CD4-positive, alpha-beta T cell treated with Interferon alpha-2 for 1 hour (primary cell): ENCODE data around the gene FN3K.

Source experiments
- DNase-seq, 2 donors: peaks; one replicate each; pipeline ENCODE4 v3.0.0-alpha.2; 2020 to 2022

Gene FN3K

DNA sequence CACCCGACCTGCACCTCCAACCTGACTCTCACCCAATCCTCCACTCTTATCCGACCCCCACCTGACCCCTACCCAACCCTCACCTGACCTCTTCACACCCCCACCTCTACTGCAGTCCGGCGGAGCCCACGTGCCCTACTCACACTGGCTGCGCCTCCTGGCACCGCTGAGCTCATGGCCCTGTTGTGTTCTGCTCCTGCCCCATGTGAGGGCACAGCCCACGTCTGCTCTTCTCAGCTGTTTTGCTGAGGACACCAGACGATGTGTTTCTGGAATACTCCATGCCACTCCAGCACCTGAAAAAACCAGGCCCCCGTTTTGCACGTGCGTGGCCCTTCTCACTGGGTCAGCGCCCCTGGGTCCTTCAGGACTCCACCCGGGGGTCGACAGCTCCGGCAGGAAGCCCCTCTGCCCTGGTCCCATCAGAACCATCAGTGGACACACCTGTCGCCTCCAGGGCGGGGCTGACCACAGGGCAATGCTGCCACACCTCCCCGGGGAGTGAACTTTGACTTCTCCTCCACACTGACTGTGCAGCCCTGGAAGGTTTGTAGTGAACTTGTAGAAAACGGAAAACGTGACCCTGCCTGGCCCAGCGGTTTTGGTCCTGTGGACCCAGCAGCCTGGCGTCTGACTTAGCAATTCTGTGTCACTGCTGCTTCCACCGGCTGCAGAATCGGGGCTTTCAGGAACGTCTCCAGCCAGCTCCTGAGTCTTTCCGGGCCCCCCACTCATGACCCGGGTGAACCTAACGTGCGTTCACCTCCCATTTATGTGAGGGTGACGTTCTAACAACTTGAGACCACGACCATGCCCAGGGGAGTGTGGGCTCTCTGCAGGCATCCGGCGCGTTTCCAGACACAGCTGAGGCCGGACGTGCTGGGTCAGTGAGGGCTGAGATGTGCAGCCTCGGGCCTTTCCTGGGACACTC, 31.2 kb upstream of the FN3K start:
- DNase-seq, result no peak

- DNase-seq, result no peak
Observed at GRCh38 chr17:82704886-82705285, 30.5 kb upstream of the FN3K start.

DNA sequence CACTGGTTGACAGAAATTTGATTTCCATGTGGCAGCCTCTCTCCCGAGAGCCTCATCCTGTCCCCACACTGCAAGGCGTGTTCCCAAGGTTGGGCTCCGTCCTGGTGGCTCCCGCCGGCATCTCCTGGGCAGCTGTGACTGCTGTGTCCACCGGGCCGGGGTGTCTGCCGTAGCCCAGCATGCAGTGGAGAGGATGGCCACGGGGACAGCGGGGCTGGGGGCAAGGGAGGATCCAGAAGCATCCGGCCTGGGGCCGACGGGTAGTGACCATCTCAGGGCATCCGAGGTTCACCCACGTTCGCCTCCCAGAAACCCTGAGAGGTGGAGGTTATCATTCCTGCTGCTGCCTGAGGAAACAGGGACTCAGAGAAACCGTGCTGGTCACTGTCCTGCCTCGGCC, 29.7 kb upstream of the FN3K start:
- DNase-seq, result no peak

- DNase-seq, result no peak
Observed at GRCh38 chr17:82709024-82709675, 26.3 kb upstream of the FN3K start.

- DNase-seq, result no peak
Observed at GRCh38 chr17:82709676-82710498, 25.5 kb upstream of the FN3K start.

DNA sequence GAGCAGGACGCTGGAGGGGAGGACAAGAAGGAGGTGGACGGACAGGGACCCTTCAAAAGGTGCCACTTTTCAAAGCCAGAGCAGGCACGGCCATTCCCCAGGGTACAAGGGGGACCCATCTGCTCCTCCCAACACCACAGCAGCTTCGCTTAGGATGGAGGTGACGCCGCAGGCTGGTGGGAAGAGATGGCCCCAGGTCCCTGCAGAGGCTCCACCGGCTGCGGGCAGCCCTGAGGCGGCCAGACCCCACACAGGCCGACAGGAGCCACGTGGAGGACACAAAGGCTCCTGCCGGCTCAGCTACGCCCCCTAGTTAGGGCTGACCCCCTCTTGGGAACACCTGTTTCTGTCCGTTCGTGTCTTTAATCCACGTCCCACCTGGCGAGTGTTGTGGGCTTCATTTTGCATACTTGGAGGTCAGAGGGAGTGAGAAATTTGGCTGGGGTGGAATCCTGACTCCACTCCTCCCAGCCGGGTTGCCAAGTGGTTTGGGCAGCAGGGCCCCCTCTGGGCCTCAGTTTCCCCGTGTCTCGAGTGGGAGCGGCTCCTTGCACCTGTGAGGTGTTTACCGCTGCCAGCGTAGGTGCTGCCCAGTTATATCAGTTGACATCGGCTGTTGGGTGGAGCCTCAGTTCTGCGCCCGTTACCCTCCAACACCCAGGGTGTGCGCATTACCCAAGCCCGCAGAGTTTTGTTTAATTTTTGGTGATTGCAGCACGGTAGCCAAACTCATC, 24.7 kb upstream of the FN3K start:
- DNase-seq, result no peak

DNA sequence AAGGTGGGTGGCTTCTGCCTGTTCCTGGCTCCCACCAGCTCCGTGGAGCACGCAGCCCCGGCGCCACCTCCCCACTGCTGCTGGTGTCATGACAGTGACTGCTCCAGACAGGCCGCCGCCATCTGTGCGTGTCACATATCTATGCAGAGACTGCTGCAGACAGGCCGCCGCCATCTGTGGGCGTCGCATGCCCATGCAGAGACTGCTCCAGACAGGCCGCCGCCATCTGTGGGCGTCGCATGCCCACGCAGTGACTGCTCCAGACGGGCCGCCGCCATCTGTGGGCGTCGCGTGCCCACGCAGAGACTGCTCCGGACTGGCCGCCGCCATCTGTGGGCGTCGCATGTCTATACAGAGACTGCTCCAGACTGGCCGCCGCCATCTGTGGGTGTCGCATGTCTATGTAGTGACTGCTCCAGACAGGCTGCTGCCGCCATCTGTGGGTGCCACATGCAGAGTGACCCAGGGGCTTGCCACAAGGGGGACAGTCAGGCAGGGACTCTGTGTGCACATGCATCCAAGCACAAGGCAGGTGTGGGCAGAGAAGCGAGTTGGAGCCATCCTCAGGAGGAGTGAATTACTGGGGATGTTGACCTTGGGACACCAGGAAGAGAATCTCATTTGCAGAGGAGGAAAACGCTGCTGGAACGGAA, 22.2 kb upstream of the FN3K start:
- DNase-seq, result no peak

- peak; percentile 94 to 96 for DNase-seq
Observed at GRCh38 chr17:82716203-82717010, 19.0 kb upstream of the FN3K start, which contains the start of gene FN3KRP. TSS of gene FN3KRP (plus strand) at chr17:82716706. CDS start at chr17:82716756, 50 bp downstream.

- no peak for DNase-seq
Observed at GRCh38 chr17:82718986-82719685, 16.3 kb upstream of the FN3K start.

GRCh38 chr17:82720204-82720603, 15.2 kb upstream of the FN3K start:
- no peak for DNase-seq

GRCh38 chr17:82722341-82723013, 12.9 kb upstream of the FN3K start:
- no peak for DNase-seq

- no peak for DNase-seq
Observed at GRCh38 chr17:82723169-82723807, 12.1 kb upstream of the FN3K start.

DNA sequence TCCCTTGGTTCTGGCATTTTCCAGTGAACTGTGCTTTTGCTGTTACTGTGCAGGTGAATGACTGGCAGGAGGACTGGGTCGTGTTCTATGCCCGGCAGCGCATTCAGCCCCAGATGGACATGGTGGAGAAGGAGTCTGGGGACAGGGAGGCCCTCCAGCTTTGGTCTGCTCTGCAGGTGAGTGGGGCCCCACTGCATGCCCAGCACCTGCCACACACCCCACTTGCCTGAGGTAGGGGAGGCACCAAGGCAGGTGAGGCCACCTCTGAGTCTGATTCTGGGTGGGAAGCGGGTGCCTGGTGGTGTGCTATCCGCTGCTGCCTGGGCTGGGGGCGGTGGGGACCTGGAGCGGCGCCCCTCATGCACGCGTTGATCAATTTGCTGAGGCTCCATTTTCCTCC, 9.0 kb upstream of the FN3K start:
- no peak for DNase-seq

GRCh38 chr17:82729479-82730260, 5.7 kb upstream of the FN3K start:
- DNase-seq, result no peak

GRCh38 chr17:82732118-82732743, 3.2 kb upstream of the FN3K start:
- DNase-seq, result no peak

GRCh38 chr17:82736511-82737185, 1.2 kb downstream of the FN3K start:
- no peak for DNase-seq
